Activated CD4-positive, alpha-beta memory T cell treated with anti-CD3 and anti-CD28 coated beads, Interleukin-2, amount 10 ng/mL, durations not matched to agents 7 days and 5 days (primary cell): Measurements from ENCODE around the gene ACSS2. TPM values are rescaled to one million over a fixed set of nuclear protein-coding genes. Genes with fewer than 3 reads are reported as not detected.
A peak's percentile ranks its signal among the peaks of the same experiment; 100 is the strongest.

Experiments used
- CTCF ChIA-PET: fragments of 350-600 bp; sonication (Branson Sonifier 250); formaldehyde crosslinking; loops from one replicate; lab custom pipeline; 2021; ENCODE audit warnings: antibody characterized with exemption, inconsistent platforms; lab: Charles Lee
- POLR2A ChIA-PET: fragments of 350-600 bp; sonication (Branson Sonifier 250); formaldehyde crosslinking; loops from one replicate; lab custom pipeline; 2021; ENCODE audit warnings: antibody characterized with exemption; lab: Charles Lee
- DNase-seq: peaks from one replicate; pipeline ENCODE4 v3.0.0-alpha.2; 2020
- H3K27ac Mint-ChIP-seq: one replicate; pipeline ENCODE4 v1.8.0; 2021; ENCODE audit warnings: mild to moderate bottlenecking, mixed read lengths
- H3K27me3 Mint-ChIP-seq: one replicate; pipeline ENCODE4 v1.8.0; 2021; ENCODE audit warnings: mixed read lengths
- H3K36me3 Mint-ChIP-seq: one replicate; pipeline ENCODE4 v1.8.0; 2021; ENCODE audit warnings: low read depth, mixed read lengths
- H3K4me1 Mint-ChIP-seq: one replicate; pipeline ENCODE4 v1.8.0; 2021; ENCODE audit warnings: mixed read lengths
- H3K4me3 Mint-ChIP-seq: one replicate; pipeline ENCODE4 v1.8.0; 2021; ENCODE audit warnings: mild to moderate bottlenecking, mixed read lengths
- H3K9me3 Mint-ChIP-seq: one replicate; pipeline ENCODE4 v1.8.0; 2021; ENCODE audit warnings: mixed read lengths
- total RNA-seq, 2 experiments: library from RNA; stranded (reverse); gene quantifications; one replicate each; pipeline ENCODE4 v1.2.3, GENCODE V29; 2021

The ACSS2 gene
- total RNA-seq, 2 experiments from 2014 or later, result 43.5 to 47.5 TPM

DNA sequence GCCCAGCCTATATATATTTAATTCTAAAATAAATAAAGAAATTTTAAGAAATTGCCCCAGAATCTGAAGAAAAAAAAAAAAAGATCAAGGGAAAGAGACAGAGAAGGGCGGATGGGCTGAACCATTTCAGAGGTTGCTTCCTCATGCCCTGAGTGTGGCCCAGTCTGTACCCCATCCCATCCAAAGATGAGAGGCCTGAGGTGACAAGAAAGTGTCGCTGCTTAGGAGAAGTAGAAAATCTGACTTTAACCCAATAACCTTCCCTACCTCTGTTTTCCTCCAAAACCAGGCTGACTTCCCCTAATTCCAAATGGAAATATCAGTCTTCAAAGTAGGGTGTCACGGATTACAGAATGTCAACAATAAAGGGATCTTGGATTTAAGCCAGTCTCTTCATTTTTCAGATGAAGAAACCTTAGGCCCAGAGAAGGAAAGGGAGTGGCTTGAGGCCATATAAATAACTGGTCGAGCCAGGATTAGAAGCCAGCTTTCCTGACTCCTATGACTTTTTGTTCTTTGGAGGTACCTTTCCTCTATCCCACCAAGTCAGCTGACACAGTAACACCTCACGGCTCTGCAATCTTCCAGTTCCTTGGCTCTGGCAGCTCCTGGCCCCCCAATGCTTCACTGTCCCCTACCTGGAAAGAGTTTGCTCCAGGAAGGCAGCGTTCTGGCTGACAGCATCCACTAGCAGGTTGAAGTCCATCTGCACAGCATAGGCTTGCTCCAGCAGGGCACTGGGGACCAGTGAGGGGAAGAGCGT lies 69.1 kb downstream of the ACSS2 start:
- no peak for DNase-seq
- H3K27me3 Mint-ChIP-seq, result no peaks in the 10 kb centered on the region
- ChIA-PET CTCF (no interaction called here), POLR2A (interaction anchor here (0.6 to 1.0 kb wide), 2 partner anchors 34 to 54 kb away, joined by 3 read pairs; no protein-coding TSS in a partner anchor)
- H3K9me3 Mint-ChIP-seq, result no peaks in the 10 kb centered on the region
- H3K4me1 Mint-ChIP-seq, result no peaks in the 10 kb centered on the region
- no peak overlapping the region for H3K27ac Mint-ChIP-seq
- peaks cover 51% of the 10 kb centered on the region for H3K36me3 Mint-ChIP-seq
- no peak overlapping the region for H3K4me3 Mint-ChIP-seq

DNA sequence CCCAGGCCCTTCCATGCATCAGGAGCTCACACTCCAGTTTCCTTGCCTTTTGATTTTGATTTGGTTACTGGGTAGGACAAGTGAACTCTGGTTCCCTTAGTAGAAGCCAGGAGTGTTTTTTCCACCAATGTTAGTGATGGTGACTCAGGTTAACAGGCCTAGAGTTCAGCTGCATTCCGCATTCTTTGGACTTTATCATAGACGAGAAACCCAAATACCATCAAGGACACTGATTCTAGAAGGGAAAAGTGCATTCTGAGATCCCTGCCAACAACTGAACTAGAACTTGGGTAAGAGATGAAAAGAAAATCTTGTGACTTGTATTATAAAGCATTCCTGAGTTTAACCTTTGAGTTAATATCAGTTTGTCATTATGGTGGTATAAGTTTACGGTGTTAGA lies 70.2 kb downstream of the ACSS2 start:
- ChIA-PET CTCF (no interaction called here), POLR2A (no interaction called here)
- peaks cover 1% of the 10 kb centered on the region for H3K4me1 Mint-ChIP-seq

DNA sequence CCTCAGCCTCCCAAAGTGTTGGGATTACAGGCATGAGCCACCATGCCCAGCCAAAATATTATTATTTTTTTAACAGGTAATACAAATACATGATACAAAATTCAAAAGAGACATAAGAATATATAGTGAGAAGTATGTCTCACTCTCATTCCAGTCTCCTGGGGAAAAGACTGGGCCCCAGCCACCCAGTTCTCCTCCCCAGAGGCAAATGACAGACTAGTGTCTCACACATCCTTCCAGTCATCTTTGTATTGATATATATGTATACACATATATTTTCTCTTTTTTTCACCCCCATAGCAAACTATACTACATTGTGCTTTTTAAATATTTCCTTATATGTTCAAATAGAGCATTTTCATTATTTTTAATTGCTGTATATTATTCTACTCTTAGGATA lies 70.9 kb downstream of the ACSS2 start:
- H3K9me3 Mint-ChIP-seq, result no peaks in the 10 kb centered on the region
- POLR2A ChIA-PET, result no interaction called here
- DNase-seq, result no peak
- H3K4me1 Mint-ChIP-seq, result peaks cover 1% of the 10 kb centered on the region
- peaks cover 41% of the 10 kb centered on the region for H3K36me3 Mint-ChIP-seq
- no peak overlapping the region for H3K4me3 Mint-ChIP-seq
- CTCF ChIA-PET, result no interaction called here
- H3K27me3 Mint-ChIP-seq, result no peaks in the 10 kb centered on the region
- no peak overlapping the region for H3K27ac Mint-ChIP-seq

More for the DNA sequence above, 70.2 kb downstream of the ACSS2 start:
- H3K27me3 Mint-ChIP-seq, result no peaks in the 10 kb centered on the region
- peaks cover 46% of the 10 kb centered on the region for H3K36me3 Mint-ChIP-seq
- no peak overlapping the region for H3K27ac Mint-ChIP-seq
- no peak overlapping the region for H3K4me3 Mint-ChIP-seq
- no peaks in the 10 kb centered on the region for H3K9me3 Mint-ChIP-seq
- no peak for DNase-seq

DNA sequence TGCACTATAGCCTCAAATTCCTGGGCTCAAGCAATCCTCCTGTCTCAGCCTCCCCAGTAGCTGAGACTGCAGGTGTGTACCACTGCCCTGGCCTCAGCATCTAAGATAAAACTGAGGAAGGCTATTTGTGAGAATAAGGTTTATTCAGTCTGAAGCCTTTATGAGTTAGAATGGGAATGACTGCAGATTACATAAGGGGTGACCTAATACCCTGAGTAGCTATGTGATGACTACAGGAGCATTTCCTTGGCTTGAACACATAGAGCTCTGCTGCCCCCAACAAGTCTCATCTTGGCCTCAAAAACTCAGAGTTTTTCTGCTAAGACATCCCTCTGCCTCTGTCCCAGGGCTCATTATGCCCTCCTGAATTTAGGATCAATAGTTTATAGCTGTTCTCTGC lies 71.6 kb downstream of the ACSS2 start:
- H3K27me3 Mint-ChIP-seq, result no peaks in the 10 kb centered on the region
- no peak overlapping the region for H3K4me3 Mint-ChIP-seq
- POLR2A ChIA-PET, result no interaction called here
- no peaks in the 10 kb centered on the region for H3K9me3 Mint-ChIP-seq
- no peak for DNase-seq
- peaks cover 36% of the 10 kb centered on the region for H3K36me3 Mint-ChIP-seq
- H3K27ac Mint-ChIP-seq, result no peak overlapping the region
- CTCF ChIA-PET, result no interaction called here
- peaks cover 6% of the 10 kb centered on the region for H3K4me1 Mint-ChIP-seq

DNA sequence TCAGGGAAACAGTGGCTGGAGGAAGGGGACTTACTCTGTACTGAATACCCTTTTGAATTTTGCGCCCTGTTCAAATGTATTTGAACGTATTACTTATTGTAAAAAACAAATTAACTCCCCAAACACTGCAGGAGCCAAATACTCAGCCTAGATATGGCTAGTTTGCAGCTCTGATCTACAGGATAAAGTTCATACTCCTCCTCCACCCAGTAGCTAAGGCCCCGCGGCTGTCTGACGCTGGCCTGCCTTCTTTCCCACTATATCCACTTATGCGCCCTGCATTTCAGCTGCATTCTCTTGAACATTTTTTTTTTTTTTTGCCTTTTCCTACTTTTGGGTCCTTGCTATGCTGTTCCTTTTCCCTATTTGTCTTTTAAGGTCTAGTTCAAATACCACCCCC lies 72.7 kb downstream of the ACSS2 start:
- H3K27me3 Mint-ChIP-seq, result no peaks in the 10 kb centered on the region
- no peak overlapping the region for H3K4me3 Mint-ChIP-seq
- H3K4me1 Mint-ChIP-seq, result peaks cover 13% of the 10 kb centered on the region
- H3K36me3 Mint-ChIP-seq, result peaks cover 30% of the 10 kb centered on the region
- POLR2A ChIA-PET, result no interaction called here
- no peak overlapping the region for H3K27ac Mint-ChIP-seq
- CTCF ChIA-PET, result no interaction called here
- H3K9me3 Mint-ChIP-seq, result no peaks in the 10 kb centered on the region
- DNase-seq, result no peak

DNA sequence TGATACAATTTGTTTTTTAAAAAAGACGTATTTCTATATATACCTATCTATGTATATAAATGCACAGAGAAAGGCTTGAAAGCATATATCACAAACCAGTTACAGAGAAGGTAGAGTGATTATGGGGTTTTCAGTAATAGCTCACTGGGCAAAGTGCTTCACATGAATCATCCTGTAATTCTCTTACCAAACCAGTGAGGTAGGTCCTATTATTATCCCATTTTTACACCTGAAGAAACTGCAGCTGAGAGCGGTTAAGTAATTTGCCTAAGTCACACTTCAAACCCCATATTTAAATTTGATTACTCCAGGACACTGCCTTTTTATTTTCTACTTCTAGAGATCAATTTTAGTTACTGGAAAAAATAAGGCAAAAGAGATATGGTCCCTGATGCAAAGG lies 74.8 kb downstream of the ACSS2 start:
- H3K4me1 Mint-ChIP-seq, result peaks cover 32% of the 10 kb centered on the region
- no peak for DNase-seq
- no peak overlapping the region for H3K4me3 Mint-ChIP-seq
- peaks cover 30% of the 10 kb centered on the region for H3K36me3 Mint-ChIP-seq
- POLR2A ChIA-PET, result interaction anchor here (0.7 kb wide), 1 partner anchor 301 kb away, joined by 3 read pairs; no protein-coding TSS in a partner anchor
- no peaks in the 10 kb centered on the region for H3K27me3 Mint-ChIP-seq
- CTCF ChIA-PET, result interaction anchor here (1.7 to 2.1 kb wide), 2 partner anchors 75 to 78 kb away, joined by 5 to 6 read pairs; partner anchors contain the start of gene ACSS2
- no peaks in the 10 kb centered on the region for H3K9me3 Mint-ChIP-seq
- H3K27ac Mint-ChIP-seq, result no peak overlapping the region

DNA sequence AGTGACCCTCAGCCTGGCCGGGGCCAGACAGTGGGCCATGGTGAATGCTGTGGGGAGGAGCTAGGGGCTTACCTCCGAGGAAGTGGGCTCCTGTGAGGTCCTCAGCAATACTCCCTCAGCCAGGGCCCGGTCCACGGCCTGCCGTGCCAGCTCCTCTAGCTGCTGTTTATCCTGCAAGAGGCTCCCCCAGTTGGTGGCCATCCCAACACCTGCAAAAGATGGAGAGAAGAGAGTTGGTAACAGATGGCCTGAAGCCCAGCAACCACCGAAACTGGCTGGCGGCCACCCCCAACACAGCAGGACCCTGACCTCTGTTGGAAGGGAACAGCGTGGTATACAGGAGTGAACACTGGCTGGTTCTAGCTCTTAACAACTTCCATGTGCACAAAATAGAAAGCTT lies 75.2 kb downstream of the ACSS2 start:
- Mint-ChIP-seq H3K9me3 (no peaks in the 10 kb centered on the region), H3K27me3 (no peaks in the 10 kb centered on the region), H3K4me3 (no peak overlapping the region), H3K27ac (no peak overlapping the region), H3K4me1 (peaks cover 35% of the 10 kb centered on the region), H3K36me3 (peaks cover 26% of the 10 kb centered on the region)
- DNase-seq, result no peak
- CTCF ChIA-PET, result interaction anchor here (1.4 to 2.1 kb wide), 3 partner anchors 76 to 83 kb away, joined by 3 to 6 read pairs (median 5); partner anchors contain the start of gene ACSS2
- POLR2A ChIA-PET, result interaction anchor here (0.7 kb wide), 1 partner anchor 301 kb away, joined by 3 read pairs; no protein-coding TSS in a partner anchor

DNA sequence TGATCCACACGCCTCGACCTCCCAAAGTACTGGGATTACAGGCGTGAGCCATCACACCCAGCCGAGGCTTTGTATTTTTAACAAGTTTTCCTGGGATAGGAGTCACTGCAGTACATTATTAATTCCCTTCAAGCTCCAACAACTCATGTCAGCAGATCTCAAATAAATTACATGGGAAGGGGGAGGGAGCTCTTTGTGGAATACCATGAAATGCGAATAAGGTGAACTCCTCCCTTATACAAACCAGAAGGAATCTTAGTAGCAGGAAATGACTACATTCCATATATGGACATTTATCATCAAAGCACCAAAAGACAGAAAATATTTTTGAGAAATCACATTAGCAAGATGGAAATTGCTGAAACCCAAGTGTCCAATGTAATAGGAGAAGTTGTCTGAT lies 76.3 kb downstream of the ACSS2 start:
- H3K27ac Mint-ChIP-seq, result no peak overlapping the region
- no peak for DNase-seq
- H3K27me3 Mint-ChIP-seq, result no peaks in the 10 kb centered on the region
- ChIA-PET POLR2A (no interaction called here), CTCF (interaction anchor here (1.4 to 2.1 kb wide), 2 partner anchors 79 to 84 kb away, joined by 3 to 6 read pairs; no protein-coding TSS in a partner anchor)
- H3K9me3 Mint-ChIP-seq, result no peaks in the 10 kb centered on the region
- peaks cover 35% of the 10 kb centered on the region for H3K4me1 Mint-ChIP-seq
- peaks cover 25% of the 10 kb centered on the region for H3K36me3 Mint-ChIP-seq
- no peak overlapping the region for H3K4me3 Mint-ChIP-seq

DNA sequence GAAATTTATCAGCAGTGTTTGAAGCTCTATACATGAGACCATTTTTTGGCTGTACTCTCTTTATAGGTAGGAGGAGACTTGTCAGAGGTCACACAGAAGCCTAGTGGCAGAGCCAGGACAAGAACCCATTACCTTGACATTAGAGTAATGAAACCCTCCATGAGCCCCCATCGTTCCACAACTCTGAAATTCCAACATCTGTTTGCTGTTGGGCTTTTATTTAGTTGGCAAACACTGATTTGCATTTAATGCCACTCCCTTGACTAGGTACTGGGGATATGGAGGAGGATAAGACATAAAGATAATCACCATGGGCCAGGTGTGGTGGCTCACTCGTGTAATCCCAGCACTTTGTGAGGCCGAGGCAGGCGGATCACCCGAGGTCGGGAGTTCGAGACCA lies 77.5 kb downstream of the ACSS2 start:
- POLR2A ChIA-PET, result no interaction called here
- CTCF ChIA-PET, result interaction anchor here (1.3 to 6.2 kb wide), 2 partner anchors 10 to 79 kb away, joined by 3 to 100 read pairs; partner anchors contain the start of genes ACSS2 and GGT7
- Mint-ChIP-seq H3K27ac (no peak overlapping the region), H3K4me3 (no peak overlapping the region), H3K9me3 (no peaks in the 10 kb centered on the region), H3K4me1 (peaks cover 35% of the 10 kb centered on the region), H3K36me3 (peaks cover 23% of the 10 kb centered on the region), H3K27me3 (no peaks in the 10 kb centered on the region)
- no peak for DNase-seq

DNA sequence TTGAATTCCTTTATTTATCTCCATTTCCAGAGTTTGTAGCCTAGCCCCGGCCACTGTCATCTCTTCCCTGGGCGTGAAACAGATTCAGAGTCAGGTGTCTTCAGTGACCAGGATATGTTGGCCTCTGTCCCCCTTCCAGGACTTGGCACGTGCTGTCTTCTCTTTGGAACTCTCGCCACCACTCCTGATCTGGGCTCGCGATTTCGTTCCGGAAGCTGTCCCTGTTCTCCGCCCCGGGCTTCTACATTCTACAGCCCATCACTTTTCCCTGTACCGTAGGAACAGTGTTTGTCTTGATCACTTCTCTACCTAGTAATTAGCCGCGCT lies 78.5 kb downstream of the ACSS2 start:
- Mint-ChIP-seq H3K36me3 (peaks cover 14% of the 10 kb centered on the region), H3K4me3 (peak overlapping the region; percentile 98), H3K27me3 (no peaks in the 10 kb centered on the region), H3K9me3 (no peaks in the 10 kb centered on the region), H3K4me1 (peaks cover 35% of the 10 kb centered on the region), H3K27ac (peak overlapping the region; percentile 88)
- ChIA-PET POLR2A (interaction anchor here (3.6 kb wide), 1 partner anchor 79 kb away, joined by 37 read pairs; the partner anchor contains the start of gene ACSS2), CTCF (interaction anchor here (1.5 to 6.2 kb wide), 4 partner anchors 42 to 137 kb away, joined by 4 to 100 read pairs (median 6); partner anchors contain the start of genes ACSS2, GGT7 and TRPC4AP)
- no peak for DNase-seq

DNA sequence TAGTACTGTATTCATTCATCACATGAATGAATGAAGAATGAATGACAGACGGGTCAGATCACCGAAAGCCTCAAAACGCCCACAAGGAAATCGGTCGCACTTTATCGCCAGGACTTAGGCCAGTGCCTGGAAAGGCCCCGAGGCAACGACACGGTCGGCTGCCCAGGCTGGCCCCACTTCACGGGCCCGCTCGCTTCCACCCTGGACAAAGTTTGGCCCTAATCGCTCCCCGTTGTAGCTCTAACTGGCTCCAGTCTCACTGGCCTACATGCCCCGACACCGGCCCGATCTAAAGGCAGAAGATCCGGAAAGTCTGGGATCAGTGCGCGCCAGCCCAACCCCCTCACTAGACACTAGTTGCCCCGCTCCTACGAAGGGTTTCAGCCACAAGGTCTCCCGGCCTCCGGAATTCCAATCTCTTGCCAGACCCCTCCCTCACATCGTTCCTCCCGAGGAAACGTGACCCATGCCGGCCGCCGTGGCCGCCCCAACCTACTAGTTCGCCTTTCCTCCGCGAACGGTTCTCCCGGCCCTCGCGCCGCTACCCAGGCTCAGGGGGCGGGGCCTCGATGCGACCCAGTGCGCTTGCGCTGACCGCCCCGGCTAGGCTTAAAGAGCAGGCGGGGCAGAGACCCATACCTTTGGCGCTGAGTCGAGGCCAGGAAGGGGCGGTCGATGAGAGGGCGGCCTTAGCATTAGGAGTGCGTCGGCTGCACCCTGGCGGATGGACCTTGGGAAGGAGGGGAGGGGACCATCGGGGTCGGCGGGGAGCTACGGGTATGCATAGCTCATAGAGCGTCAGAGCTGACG lies 79.0 kb downstream of the ACSS2 start, which contains the start of the genes GSS and MYH7B:
TSS of gene GSS (minus strand) at position 576 of the 810 bp plus-strand sequence. CDS start 3,954 bp downstream, outside the sequence.
TSS of gene MYH7B (plus strand) at position 638 of the 810 bp plus-strand sequence. CDS start 22,138 bp downstream, outside the sequence.
- POLR2A ChIA-PET, result interaction anchor here (0.6 to 3.6 kb wide), 4 partner anchors 17 to 83 kb away, joined by 3 to 37 read pairs (median 4); partner anchors contain the start of genes ACSS2 and GGT7
- Mint-ChIP-seq H3K36me3 (peaks cover 9% of the 10 kb centered on the region), H3K27me3 (no peaks in the 10 kb centered on the region), H3K4me3 (peak within 1 kb of the TSS; percentile 98), H3K27ac (peak within 1 kb of the TSS; percentile 88), H3K9me3 (no peaks in the 10 kb centered on the region), H3K4me1 (peaks cover 35% of the 10 kb centered on the region)
- DNase-seq, result peak; percentile 98
- CTCF ChIA-PET, result interaction anchor here (0.6 to 6.2 kb wide), 12 partner anchors 12 to 137 kb away, joined by 3 to 100 read pairs (median 4); partner anchors contain the start of genes ACSS2, GGT7 and TRPC4AP

DNA sequence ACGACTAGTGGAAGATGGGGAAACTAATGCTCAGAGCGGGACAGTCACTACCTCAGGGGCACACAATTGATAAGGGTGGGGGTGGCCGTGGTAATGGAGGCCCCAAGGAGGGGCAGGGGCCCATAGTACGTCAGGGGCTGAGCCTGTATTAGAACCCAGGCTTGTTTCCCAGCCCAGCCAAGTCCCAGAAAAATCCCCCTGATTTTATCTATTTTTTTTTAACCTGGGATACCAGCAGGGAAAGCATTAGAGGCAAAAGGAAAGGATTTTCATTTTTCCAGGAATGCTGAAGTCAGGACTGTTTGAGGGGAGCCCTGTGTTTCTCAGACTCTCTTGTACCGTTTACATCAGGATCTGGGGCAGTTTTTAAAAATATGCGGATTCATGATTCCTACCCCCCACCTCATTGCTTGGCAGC lies 79.6 kb downstream of the ACSS2 start:
- H3K9me3 Mint-ChIP-seq, result no peaks in the 10 kb centered on the region
- H3K27me3 Mint-ChIP-seq, result no peaks in the 10 kb centered on the region
- ChIA-PET POLR2A (interaction anchor here (0.6 to 3.6 kb wide), 4 partner anchors 17 to 83 kb away, joined by 3 to 37 read pairs (median 4); partner anchors contain the start of genes ACSS2 and GGT7), CTCF (interaction anchor here (0.6 to 6.2 kb wide), 12 partner anchors 11 to 136 kb away, joined by 3 to 100 read pairs (median 4); partner anchors contain the start of genes ACSS2, GGT7 and TRPC4AP)
- H3K4me3 Mint-ChIP-seq, result peak overlapping the region; percentile 98
- H3K4me1 Mint-ChIP-seq, result peaks cover 39% of the 10 kb centered on the region
- peaks cover 9% of the 10 kb centered on the region for H3K36me3 Mint-ChIP-seq
- DNase-seq, result no peak
- peak overlapping the region; percentile 88 for H3K27ac Mint-ChIP-seq
